ENCODE data around the gene ETNK2. TPM values are rescaled to one million over a fixed set of nuclear protein-coding genes. Genes with fewer than 3 reads are reported as not detected.
A peak's percentile ranks its signal among the peaks of the same experiment; 100 is the strongest.

The ETNK2 gene
- total RNA-seq, 1 donor from 2014 or later: 5.0 TPM

GRCh38 chr1:204197068-204197467, 45.2 kb upstream of the ETNK2 start:
- Mint-ChIP-seq H3K36me3 (ENCODE audit: unreplicated experiment) (no peaks in the 10 kb centered on the region), H3K27ac (ENCODE audit: unreplicated experiment) (no peak overlapping the region), H3K4me3 (ENCODE audit: unreplicated experiment) (no peak overlapping the region), H3K4me1 (ENCODE audit: low read depth, unreplicated experiment) (peaks cover 18% of the 10 kb centered on the region), H3K9me3 (ENCODE audit: unreplicated experiment) (peaks cover 13% of the 10 kb centered on the region), H3K27me3 (ENCODE audit: unreplicated experiment) (peaks cover 19% of the 10 kb centered on the region)
- no peak for DNase-seq
- no peak for TF ChIP-seq CTCF (IDR thresholded peaks at IDR 0.05; ENCODE audit: partially characterized antibody, unreplicated experiment)

- Mint-ChIP-seq H3K4me3 (ENCODE audit: unreplicated experiment) (no peak within 1 kb of the TSS), H3K9me3 (ENCODE audit: unreplicated experiment) (peaks cover 13% of the 10 kb centered on the region), H3K27ac (ENCODE audit: unreplicated experiment) (no peak within 1 kb of the TSS), H3K36me3 (ENCODE audit: unreplicated experiment) (no peaks in the 10 kb centered on the region), H3K27me3 (ENCODE audit: unreplicated experiment) (peaks cover 19% of the 10 kb centered on the region), H3K4me1 (ENCODE audit: low read depth, unreplicated experiment) (peaks cover 18% of the 10 kb centered on the region)
- no peak for TF ChIP-seq CTCF (IDR thresholded peaks at IDR 0.05; ENCODE audit: partially characterized antibody, unreplicated experiment)
- DNase-seq: no peak
Measured at GRCh38 chr1:204196068-204196795, 44.4 kb upstream of the ETNK2 start, which contains the start of gene KISS1. Gene KISS1, minus strand, starts transcription at chr1:204196491. Its CDS starts 3,615 bp downstream, at chr1:204192876.

- Mint-ChIP-seq H3K27me3 (ENCODE audit: unreplicated experiment) (peaks cover 19% of the 10 kb centered on the region), H3K36me3 (ENCODE audit: unreplicated experiment) (no peaks in the 10 kb centered on the region), H3K4me3 (ENCODE audit: unreplicated experiment) (peak overlapping the region; percentile 6), H3K4me1 (ENCODE audit: low read depth, unreplicated experiment) (peaks cover 23% of the 10 kb centered on the region), H3K27ac (ENCODE audit: unreplicated experiment) (no peak overlapping the region), H3K9me3 (ENCODE audit: unreplicated experiment) (peaks cover 14% of the 10 kb centered on the region)
- no peak for TF ChIP-seq CTCF (IDR thresholded peaks at IDR 0.05; ENCODE audit: partially characterized antibody, unreplicated experiment)
- DNase-seq: no peak
Measured at GRCh38 chr1:204194771-204195170, 42.9 kb upstream of the ETNK2 start.

GRCh38 chr1:204194080-204194479, 42.2 kb upstream of the ETNK2 start:
- Mint-ChIP-seq H3K36me3 (ENCODE audit: unreplicated experiment) (no peaks in the 10 kb centered on the region), H3K4me3 (ENCODE audit: unreplicated experiment) (no peak overlapping the region), H3K4me1 (ENCODE audit: low read depth, unreplicated experiment) (peaks cover 29% of the 10 kb centered on the region), H3K27me3 (ENCODE audit: unreplicated experiment) (peaks cover 19% of the 10 kb centered on the region), H3K27ac (ENCODE audit: unreplicated experiment) (no peak overlapping the region), H3K9me3 (ENCODE audit: unreplicated experiment) (peaks cover 14% of the 10 kb centered on the region)
- TF ChIP-seq CTCF (IDR thresholded peaks at IDR 0.05; ENCODE audit: partially characterized antibody, unreplicated experiment): no peak
- no peak for DNase-seq

- no peak overlapping the region for H3K27ac Mint-ChIP-seq (ENCODE audit: unreplicated experiment)
- H3K9me3 Mint-ChIP-seq (ENCODE audit: unreplicated experiment): peaks cover 6% of the 10 kb centered on the region
- no peak for DNase-seq
- no peak for TF ChIP-seq CTCF (IDR thresholded peaks at IDR 0.05; ENCODE audit: partially characterized antibody, unreplicated experiment)
- peaks cover 28% of the 10 kb centered on the region for H3K4me1 Mint-ChIP-seq (ENCODE audit: low read depth, unreplicated experiment)
- H3K4me3 Mint-ChIP-seq (ENCODE audit: unreplicated experiment): no peak overlapping the region
- peaks cover 16% of the 10 kb centered on the region for H3K27me3 Mint-ChIP-seq (ENCODE audit: unreplicated experiment)
- no peaks in the 10 kb centered on the region for H3K36me3 Mint-ChIP-seq (ENCODE audit: unreplicated experiment)
Measured at GRCh38 chr1:204192589-204193352, 40.9 kb upstream of the ETNK2 start.
